CD1c-positive myeloid dendritic cell (primary cell): ENCODE results near the gene HECW1.
"Not testable (repeated sequence)": the region's sequence is repeated elsewhere in the genome, so short reads cannot be mapped to it uniquely, and the experiment has no call there.

ENCODE experiments used
- DNase-seq: peaks from one replicate; pipeline ENCODE4 v3.0.0-alpha.2; 2016; ENCODE audit errors: extremely low spot score

Gene HECW1

GRCh38 chr7:43308913-43309705 lies 196.7 kb downstream of the HECW1 start:
- DNase-seq: no peak

- no peak for DNase-seq
Measured at GRCh38 chr7:43309706-43310022, 197.2 kb downstream of the HECW1 start.

- no peak for DNase-seq
Measured at GRCh38 chr7:43311052-43311451, 198.6 kb downstream of the HECW1 start.

GRCh38 chr7:43311694-43312093 lies 199.2 kb downstream of the HECW1 start:
- DNase-seq: no peak

- no peak for DNase-seq
Measured at GRCh38 chr7:43313628-43314378, 201.4 kb downstream of the HECW1 start.

GRCh38 chr7:43314379-43315158 lies 202.1 kb downstream of the HECW1 start:
- no peak for DNase-seq

- DNase-seq: no peak
Measured at GRCh38 chr7:43317075-43317474, 204.6 kb downstream of the HECW1 start.

GRCh38 chr7:43318188-43318770 lies 205.8 kb downstream of the HECW1 start:
- no peak for DNase-seq

GRCh38 chr7:43325595-43325994 lies 213.1 kb downstream of the HECW1 start:
- DNase-seq: no peak

GRCh38 chr7:43328336-43328735 lies 215.9 kb downstream of the HECW1 start:
- no peak for DNase-seq

- no peak for DNase-seq
Measured at GRCh38 chr7:43328785-43329380, 216.4 kb downstream of the HECW1 start.

GRCh38 chr7:43332193-43332796 lies 219.8 kb downstream of the HECW1 start:
- no peak for DNase-seq

- DNase-seq: no peak
Measured at GRCh38 chr7:43337191-43337590, 224.7 kb downstream of the HECW1 start.

GRCh38 chr7:43337811-43338210 lies 225.4 kb downstream of the HECW1 start:
- no peak for DNase-seq

- DNase-seq: no peak
Measured at GRCh38 chr7:43341132-43341531, 228.7 kb downstream of the HECW1 start.

GRCh38 chr7:43343417-43343816 lies 231.0 kb downstream of the HECW1 start:
- DNase-seq: not testable (repeated sequence)

GRCh38 chr7:43345696-43346095 lies 233.2 kb downstream of the HECW1 start:
- DNase-seq: not testable (repeated sequence)

- DNase-seq: no peak
Measured at GRCh38 chr7:43351683-43352082, 239.2 kb downstream of the HECW1 start.

- no peak for DNase-seq
Measured at GRCh38 chr7:43353902-43354301, 241.5 kb downstream of the HECW1 start.

GRCh38 chr7:43362652-43363034 lies 250.2 kb downstream of the HECW1 start:
- no peak for DNase-seq

- no peak for DNase-seq
Measured at GRCh38 chr7:43363035-43363791, 250.8 kb downstream of the HECW1 start.
